GM18951 (cell line): ENCODE measurements around the gene ARHGAP24.

Source experiments
- POLR2A ChIP-seq: IDR thresholded peaks from 4 replicates; pipeline ENCODE4 v1.6.1; 2011; ENCODE audit warnings: mild to moderate bottlenecking; ENCODE audit not compliant: insufficient read length, insufficient read depth; ENCODE audit errors: extremely low read depth
- in situ Hi-C: fragments of 300-500 bp; cut with MboI; formaldehyde crosslinking; loops from one replicate; pipeline ENCODE4 v1.12.0; 2022; ENCODE audit warnings: low sequenced_read_pairs, mixed read lengths, inconsistent platforms; ENCODE audit not compliant: unreplicated experiment

ARHGAP24 gene

DNA sequence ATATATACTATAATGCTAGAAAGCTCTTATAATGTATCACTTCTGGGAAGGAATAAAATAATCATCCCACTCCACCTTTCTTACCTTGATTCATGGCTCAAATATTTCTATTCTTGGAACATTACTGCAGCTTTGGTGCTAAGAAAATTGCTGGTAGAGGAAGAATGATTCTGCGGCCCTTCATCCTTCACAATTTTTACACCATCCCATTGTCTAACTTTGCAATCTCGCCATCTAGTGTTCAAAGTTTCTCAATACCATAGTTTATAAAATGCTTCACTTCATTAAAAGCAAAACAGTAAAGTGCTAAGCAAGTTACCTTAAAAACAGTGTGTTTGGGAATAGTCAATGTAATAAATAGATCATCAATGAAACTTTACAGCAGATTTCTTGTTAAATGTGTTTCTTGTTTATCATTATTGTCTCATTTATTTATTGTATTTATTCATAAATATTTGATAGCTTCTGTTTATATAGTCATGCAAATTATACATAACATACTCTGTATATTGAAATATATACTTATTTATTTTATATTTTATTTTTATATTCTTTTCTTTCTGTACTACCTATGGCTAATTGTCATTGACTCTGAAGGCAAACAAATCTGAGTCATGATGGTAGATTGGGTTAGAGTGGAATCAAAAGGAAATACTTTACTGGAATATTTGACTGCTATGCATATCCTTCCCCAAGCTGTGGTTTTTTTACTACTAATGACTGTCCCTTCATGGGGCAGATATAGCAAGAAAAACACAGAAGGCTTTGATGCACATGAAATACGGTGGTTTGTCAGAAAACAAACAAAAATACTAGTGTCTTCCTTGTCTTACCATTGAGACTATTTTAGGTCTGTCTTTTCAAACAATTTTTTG lies 494.2 kb downstream of the ARHGAP24 start:
- no peak for TF ChIP-seq POLR2A
- in situ Hi-C loops: loop anchor here (25.0 kb wide), 1 partner anchor 582 kb away; no protein-coding TSS in a partner anchor

- no peak for TF ChIP-seq POLR2A
- in situ Hi-C loops: loop anchor here (25.0 kb wide), 1 partner anchor 583 kb away; no protein-coding TSS in a partner anchor
Measured at GRCh38 chr4:85970535-85970934, 495.6 kb downstream of the ARHGAP24 start.

- in situ Hi-C loops: no loop called here
- TF ChIP-seq POLR2A: no peak
Measured at GRCh38 chr4:85979276-85979675, 504.3 kb downstream of the ARHGAP24 start.

GRCh38 chr4:85986266-85986665 lies 511.3 kb downstream of the ARHGAP24 start:
- no peak for TF ChIP-seq POLR2A
- in situ Hi-C loops: no loop called here

- in situ Hi-C loops: no loop called here
- TF ChIP-seq POLR2A: no peak
Measured at GRCh38 chr4:85993641-85994040, 518.7 kb downstream of the ARHGAP24 start.

DNA sequence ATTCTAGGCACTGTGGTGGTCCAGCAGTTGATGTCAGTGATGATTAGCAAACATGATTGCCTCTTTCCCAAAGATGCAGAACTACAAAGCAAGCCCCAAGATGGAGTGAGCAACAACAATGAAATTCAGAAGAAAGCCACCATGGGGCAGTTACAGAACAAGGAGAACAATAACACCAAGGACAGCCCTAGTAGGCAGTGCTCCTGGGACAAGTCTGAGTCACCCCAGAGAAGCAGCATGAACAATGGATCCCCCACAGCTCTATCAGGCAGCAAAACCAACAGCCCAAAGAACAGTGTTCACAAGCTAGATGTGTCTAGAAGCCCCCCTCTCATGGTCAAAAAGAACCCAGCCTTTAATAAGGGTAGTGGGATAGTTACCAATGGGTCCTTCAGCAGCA lies 519.6 kb downstream of the ARHGAP24 start:
- no peak for TF ChIP-seq POLR2A
- in situ Hi-C loops: no loop called here

- in situ Hi-C loops: no loop called here
- no peak for TF ChIP-seq POLR2A
Measured at GRCh38 chr4:85995361-85995760, 520.4 kb downstream of the ARHGAP24 start.

- in situ Hi-C loops: no loop called here
- TF ChIP-seq POLR2A: no peak
Measured at GRCh38 chr4:86001591-86001990, 526.6 kb downstream of the ARHGAP24 start.

DNA sequence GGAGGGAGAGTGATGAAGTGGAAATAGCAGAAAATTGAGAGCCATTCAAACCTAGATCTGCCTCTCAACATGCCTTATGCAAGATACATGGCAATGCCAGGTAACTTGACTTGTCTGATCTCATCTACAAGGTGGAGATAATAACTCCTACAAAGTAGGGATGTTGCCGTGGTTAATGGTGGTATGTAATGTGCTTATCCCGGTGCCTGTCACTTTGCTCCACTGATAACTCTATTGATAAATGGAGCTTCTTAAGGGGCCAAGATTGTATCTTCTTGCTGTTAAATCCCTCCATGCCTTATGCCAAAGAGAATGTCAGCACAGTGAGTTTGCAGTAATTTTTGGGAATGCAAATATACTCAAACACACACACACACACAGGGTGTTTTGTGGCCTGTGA lies 529.1 kb downstream of the ARHGAP24 start:
- TF ChIP-seq POLR2A: no peak
- in situ Hi-C loops: no loop called here

- TF ChIP-seq POLR2A: no peak
Measured at GRCh38 chr4:86006057-86006456, 531.1 kb downstream of the ARHGAP24 start.

GRCh38 chr4:86007042-86007441 lies 532.1 kb downstream of the ARHGAP24 start:
- TF ChIP-seq POLR2A: no peak
- in situ Hi-C loops: no loop called here

More at GRCh38 chr4:86006057-86006456, 531.1 kb downstream of the ARHGAP24 start:
- in situ Hi-C loops: no loop called here

DNA sequence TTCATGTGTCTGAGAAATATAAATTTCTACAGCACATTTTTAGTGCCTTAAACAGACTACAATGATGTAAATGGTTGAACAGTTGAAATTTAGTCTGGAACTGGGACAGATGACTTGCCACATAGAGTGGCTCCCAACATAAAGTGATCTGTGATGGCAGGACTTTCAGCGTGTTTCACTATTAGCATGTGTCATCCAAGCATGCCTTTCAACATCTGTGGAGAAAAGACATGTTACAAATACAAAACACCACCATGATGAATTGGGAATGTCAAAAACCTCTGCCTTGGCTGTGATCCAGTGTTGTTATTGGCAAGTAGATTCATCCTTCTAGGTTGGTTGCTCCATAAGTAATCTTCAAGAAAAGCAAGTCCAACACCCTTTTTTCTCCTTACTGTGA lies 536.2 kb downstream of the ARHGAP24 start:
- in situ Hi-C loops: no loop called here
- TF ChIP-seq POLR2A: no peak

GRCh38 chr4:86013621-86014020 lies 538.7 kb downstream of the ARHGAP24 start:
- in situ Hi-C loops: no loop called here
- TF ChIP-seq POLR2A: no peak

DNA sequence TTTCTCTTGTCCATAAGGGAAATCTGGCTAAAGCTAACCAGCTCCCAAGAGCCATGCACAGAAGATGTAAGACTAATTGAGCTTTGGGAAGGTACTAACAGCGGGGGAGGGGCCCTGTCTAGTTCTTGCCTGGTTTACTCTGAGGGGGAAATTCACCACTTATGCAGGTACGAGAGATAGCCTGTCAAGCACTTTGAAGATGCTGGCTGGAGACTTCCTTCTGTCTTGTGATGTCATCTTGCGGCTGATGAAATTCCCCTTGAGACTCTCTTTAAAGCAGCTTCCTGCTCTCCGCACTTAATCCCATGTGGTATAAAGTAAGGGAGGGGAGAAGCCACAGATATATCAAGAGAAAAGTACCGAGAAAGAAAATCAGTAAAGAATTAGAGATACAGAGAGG lies 539.6 kb downstream of the ARHGAP24 start:
- in situ Hi-C loops: no loop called here
- TF ChIP-seq POLR2A: no peak
